WI38 (cell line): ENCODE results near the gene B4GALT1.

Experiments
- H3K4me3 ChIP-seq: 2 replicates; pipeline ENCODE4 v1.5.1; 2011; ENCODE audit warnings: low read depth, mild to moderate bottlenecking, control low read depth, low read length
- CTCF ChIP-seq: IDR thresholded peaks from 2 replicates; pipeline ENCODE4 v1.5.1; 2012; ENCODE audit warnings: low read depth, mild to moderate bottlenecking, control low read depth, low read length

Gene B4GALT1

GRCh38 chr9:33164138-33164809 lies 2.9 kb downstream of the B4GALT1 start:
- peak overlapping the region; percentile 80 for H3K4me3 ChIP-seq
- TF ChIP-seq CTCF, result no peak

- no peak for TF ChIP-seq CTCF
- no peak overlapping the region for H3K4me3 ChIP-seq
These were observed 3.6 kb downstream of the B4GALT1 start for GRCh38 chr9:33163433-33164137.

GRCh38 chr9:33162721-33163311 lies 4.3 kb downstream of the B4GALT1 start:
- no peak for TF ChIP-seq CTCF
- no peak overlapping the region for H3K4me3 ChIP-seq

- TF ChIP-seq CTCF, result no peak
- H3K4me3 ChIP-seq, result peak overlapping the region; percentile 32
These were observed 5.5 kb downstream of the B4GALT1 start for GRCh38 chr9:33161589-33162132.

GRCh38 chr9:33161011-33161588 lies 6.0 kb downstream of the B4GALT1 start:
- H3K4me3 ChIP-seq, result peak overlapping the region; percentile 32
- no peak for TF ChIP-seq CTCF

GRCh38 chr9:33160446-33160845 lies 6.7 kb downstream of the B4GALT1 start:
- H3K4me3 ChIP-seq, result peak overlapping the region; percentile 3; the same call in 1 of the 2 replicates

GRCh38 chr9:33159777-33160127 lies 7.4 kb downstream of the B4GALT1 start:
- H3K4me3 ChIP-seq, result peak overlapping the region; percentile 9; the same call in 1 of the 2 replicates
- TF ChIP-seq CTCF, result no peak
